HepG2 (cell line): Measurements from ENCODE around the gene CHKA. TPM values are rescaled to one million over a fixed set of nuclear protein-coding genes. Genes with fewer than 3 reads are reported as not detected.

Source experiments
- ARNT ChIP-seq: fragments of 450-650 bp; IDR thresholded peaks from 2 replicates; pipeline ENCODE4 v1.6.1; 2017
- ASH2L ChIP-seq: fragments of 300-600, 200-600 bp; sonication (generic); IDR thresholded peaks from 2 replicates; pipeline ENCODE4 v1.7.0; 2017; ENCODE audit warnings: low read depth, mild to moderate bottlenecking, moderate library complexity, mixed read lengths, low read length; ENCODE audit not compliant: insufficient read length
- CBX2 ChIP-seq, 2 experiments: fragments of 200-600 bp in 1 of 2; sonication (generic); formaldehyde crosslinking in 1 of 2; IDR thresholded peaks; 2 replicates each; pipeline versions ENCODE4 v1.7.0 to v1.8.1; 2018 to 2022; ENCODE audit warnings: low read depth in 2 of 2, low read length in 1 of 2, mild to moderate bottlenecking in 1 of 2, missing genetic modification reagents in 1 of 2
- CHD4 ChIP-seq: fragments of 200-600 bp; sonication (generic); IDR thresholded peaks from 2 replicates; pipeline ENCODE4 v1.7.0; 2017; ENCODE audit warnings: mild to moderate bottlenecking, low read length, borderline replicate concordance
- ETV6 ChIP-seq: sonication (generic); formaldehyde crosslinking; conservative IDR thresholded peaks from 2 replicates; pipeline ENCODE4 v1.4.0; 2020; ENCODE audit warnings: missing genetic modification reagents
- GZF1 ChIP-seq: sonication (generic); formaldehyde crosslinking; IDR thresholded peaks from 2 replicates; pipeline ENCODE4 v1.5.1; 2020; ENCODE audit warnings: mild to moderate bottlenecking, missing genetic modification reagents
- HES4 ChIP-seq: sonication (generic); formaldehyde crosslinking; IDR thresholded peaks from 2 replicates; pipeline ENCODE4 v1.9.0; 2021; ENCODE audit warnings: mild to moderate bottlenecking, missing genetic modification reagents, borderline replicate concordance
- MEIS2 ChIP-seq: sonication (generic); formaldehyde crosslinking; IDR thresholded peaks from 2 replicates; pipeline ENCODE4 v1.9.0; 2021; ENCODE audit warnings: mild to moderate bottlenecking, missing genetic modification reagents
- NFRKB ChIP-seq: fragments of 450-650 bp; IDR thresholded peaks from 2 replicates; pipeline ENCODE4 v1.6.1; 2017
- TRIM24 ChIP-seq: sonication (generic); formaldehyde crosslinking; IDR thresholded peaks from 2 replicates; pipeline ENCODE4 v1.8.0; 2022; ENCODE audit warnings: mild to moderate bottlenecking, missing genetic modification reagents
- ZBTB3 ChIP-seq: sonication (generic); formaldehyde crosslinking; IDR thresholded peaks from 2 replicates; pipeline ENCODE4 v1.4.0; 2020; ENCODE audit warnings: low read depth, mild to moderate bottlenecking, moderate library complexity, missing genetic modification reagents, borderline replicate concordance
- ZFP37 ChIP-seq: sonication (generic); formaldehyde crosslinking; IDR thresholded peaks from 2 replicates; pipeline ENCODE4 v1.4.0; 2020; ENCODE audit warnings: missing genetic modification reagents, borderline replicate concordance
- ZNF121 ChIP-seq: sonication (generic); formaldehyde crosslinking; IDR thresholded peaks from 2 replicates; pipeline ENCODE4 v1.5.0; 2020; ENCODE audit warnings: mild to moderate bottlenecking, missing genetic modification reagents
- ZNF230 ChIP-seq: sonication (generic); formaldehyde crosslinking; IDR thresholded peaks from 2 replicates; pipeline ENCODE4 v1.4.0; 2020; ENCODE audit warnings: mild to moderate bottlenecking, missing genetic modification reagents
- ZNF746 ChIP-seq: sonication (generic); formaldehyde crosslinking; IDR thresholded peaks from 2 replicates; pipeline ENCODE4 v1.8.0; 2022; ENCODE audit warnings: mild to moderate bottlenecking, missing genetic modification reagents
- ZNF878 ChIP-seq: sonication (generic); formaldehyde crosslinking; IDR thresholded peaks from 2 replicates; pipeline ENCODE4 v1.8.1; 2023; ENCODE audit warnings: mild to moderate bottlenecking, missing genetic modification reagents, moderate library complexity
- polyA plus RNA-seq, 8 experiments: library from polyadenylated mRNA; depleted of rRNA in 3 of 8; stranded (reverse) in 7 of 8; unstranded in 1 of 8; fragments of >200 nt; fragmentation: Illumina TruSeq in 4 of 8; extraction: Trizol in 4 of 8; gene quantifications; 2 replicates each; pipeline versions ENCODE4 v1.2.1 to v1.2.3, GENCODE V29; 2011 to 2016; ENCODE audit warnings: low read depth in 4 of 8, missing spikeins in 1 of 8, mixed read lengths in 1 of 8; ENCODE audit not compliant: insufficient read depth in 1 of 8
- total RNA-seq, 5 experiments: library from RNA; depleted of rRNA; stranded (reverse); fragments of >200 nt; fragmentation: Illumina TruSeq; extraction: Trizol; gene quantifications; 2 replicates each; pipeline ENCODE4 v1.2.3, GENCODE V29; 2016; ENCODE audit warnings: low read depth in 1 of 5
- TF ChIP-seq, protein P1 (sequence below): sonication (generic); formaldehyde crosslinking; IDR thresholded peaks from 2 replicates; pipeline ENCODE4 v1.8.0; 2022; ENCODE audit warnings: missing genetic modification reagents, mild to moderate bottlenecking, borderline replicate concordance
- TF ChIP-seq, protein P2 (sequence below): sonication (generic); formaldehyde crosslinking; IDR thresholded peaks from 2 replicates; pipeline ENCODE4 v1.5.1; 2020; ENCODE audit warnings: missing genetic modification reagents, mild to moderate bottlenecking, borderline replicate concordance
- TF ChIP-seq, protein P3 (sequence below): sonication (generic); formaldehyde crosslinking; conservative IDR thresholded peaks from 2 replicates; pipeline ENCODE4 v1.4.0; 2020; ENCODE audit warnings: missing genetic modification reagents
- TF ChIP-seq, protein P4 (sequence below): sonication (generic); formaldehyde crosslinking; IDR thresholded peaks from 2 replicates; pipeline ENCODE4 v1.4.0; 2020; ENCODE audit warnings: missing genetic modification reagents

CHKA gene
- total and polyA plus RNA-seq, 2 of the 13 experiments (the other 11 are each of a cell fraction or from before 2014, with no cell fraction given) = 71.6 to 92.7 TPM

DNA sequence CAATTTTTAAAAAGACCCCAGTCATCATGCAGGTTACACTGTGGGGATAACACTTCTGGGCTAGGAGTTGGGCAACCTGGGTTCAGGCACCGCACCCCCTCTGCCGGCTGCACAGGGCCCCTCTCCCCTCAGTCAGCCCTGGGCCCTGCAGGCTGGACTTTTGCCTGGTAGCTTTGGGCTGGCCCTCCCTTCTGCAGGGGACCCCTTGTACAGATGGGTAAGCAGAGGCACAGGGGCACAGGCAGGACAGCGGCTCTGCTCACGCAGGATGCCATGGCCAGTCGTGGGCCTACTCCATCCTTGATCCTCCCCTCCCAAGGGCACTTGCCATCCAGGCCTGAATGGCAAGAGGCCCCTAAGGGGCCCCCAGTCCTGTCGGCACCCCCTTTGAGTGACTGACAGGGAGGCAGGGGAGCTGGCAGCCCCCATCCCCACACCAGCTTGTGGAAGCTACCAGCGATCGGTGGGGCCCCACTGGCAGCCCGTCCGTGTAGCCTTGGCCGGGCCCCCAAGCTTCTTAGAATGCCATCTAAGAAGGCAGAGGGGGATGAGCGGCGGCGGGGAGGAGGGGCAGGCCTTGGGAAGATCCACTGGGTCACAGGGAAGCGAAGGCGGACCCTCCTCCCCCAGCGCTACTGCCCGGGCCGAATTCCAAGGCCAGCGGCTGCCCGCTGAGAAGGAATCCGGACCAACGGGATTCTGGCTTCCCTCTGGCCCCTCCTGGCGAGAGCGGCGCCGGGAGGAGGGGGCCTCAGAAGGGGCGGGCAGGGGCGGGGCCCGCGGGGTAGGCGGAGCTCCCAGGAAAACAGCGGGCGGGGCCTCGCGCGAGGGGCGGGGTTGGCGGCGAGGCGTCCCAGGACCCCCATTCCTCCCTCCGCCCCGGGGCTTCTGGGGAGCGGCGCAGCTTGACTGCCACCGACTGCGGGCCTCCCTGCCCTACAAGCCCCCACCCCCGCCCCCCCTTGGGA is 6.8 kb upstream of the CHKA start (continued):
- TF ChIP-seq ZNF878 = no peak
- TF ChIP-seq HES4 (CRISPR knock-in tag) = no peak
- TF ChIP-seq, protein P1, sequence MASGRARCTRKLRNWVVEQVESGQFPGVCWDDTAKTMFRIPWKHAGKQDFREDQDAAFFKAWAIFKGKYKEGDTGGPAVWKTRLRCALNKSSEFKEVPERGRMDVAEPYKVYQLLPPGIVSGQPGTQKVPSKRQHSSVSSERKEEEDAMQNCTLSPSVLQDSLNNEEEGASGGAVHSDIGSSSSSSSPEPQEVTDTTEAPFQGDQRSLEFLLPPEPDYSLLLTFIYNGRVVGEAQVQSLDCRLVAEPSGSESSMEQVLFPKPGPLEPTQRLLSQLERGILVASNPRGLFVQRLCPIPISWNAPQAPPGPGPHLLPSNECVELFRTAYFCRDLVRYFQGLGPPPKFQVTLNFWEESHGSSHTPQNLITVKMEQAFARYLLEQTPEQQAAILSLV = no peak
- TF ChIP-seq CBX2 (IDR thresholded peaks at IDR 0.05; ENCODE audit: low read depth, low read length) = no peak
- no peak for TF ChIP-seq CBX2 (CRISPR knock-in tag; IDR thresholded peaks at IDR 0.05; ENCODE audit: low read depth)
- TF ChIP-seq NFRKB = no peak
- TF ChIP-seq, protein P2, sequence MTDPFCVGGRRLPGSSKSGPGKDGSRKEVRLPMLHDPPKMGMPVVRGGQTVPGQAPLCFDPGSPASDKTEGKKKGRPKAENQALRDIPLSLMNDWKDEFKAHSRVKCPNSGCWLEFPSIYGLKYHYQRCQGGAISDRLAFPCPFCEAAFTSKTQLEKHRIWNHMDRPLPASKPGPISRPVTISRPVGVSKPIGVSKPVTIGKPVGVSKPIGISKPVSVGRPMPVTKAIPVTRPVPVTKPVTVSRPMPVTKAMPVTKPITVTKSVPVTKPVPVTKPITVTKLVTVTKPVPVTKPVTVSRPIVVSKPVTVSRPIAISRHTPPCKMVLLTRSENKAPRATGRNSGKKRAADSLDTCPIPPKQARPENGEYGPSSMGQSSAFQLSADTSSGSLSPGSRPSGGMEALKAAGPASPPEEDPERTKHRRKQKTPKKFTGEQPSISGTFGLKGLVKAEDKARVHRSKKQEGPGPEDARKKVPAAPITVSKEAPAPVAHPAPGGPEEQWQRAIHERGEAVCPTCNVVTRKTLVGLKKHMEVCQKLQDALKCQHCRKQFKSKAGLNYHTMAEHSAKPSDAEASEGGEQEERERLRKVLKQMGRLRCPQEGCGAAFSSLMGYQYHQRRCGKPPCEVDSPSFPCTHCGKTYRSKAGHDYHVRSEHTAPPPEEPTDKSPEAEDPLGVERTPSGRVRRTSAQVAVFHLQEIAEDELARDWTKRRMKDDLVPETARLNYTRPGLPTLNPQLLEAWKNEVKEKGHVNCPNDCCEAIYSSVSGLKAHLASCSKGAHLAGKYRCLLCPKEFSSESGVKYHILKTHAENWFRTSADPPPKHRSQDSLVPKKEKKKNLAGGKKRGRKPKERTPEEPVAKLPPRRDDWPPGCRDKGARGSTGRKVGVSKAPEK (CRISPR knock-in tag) = no peak
- no peak for TF ChIP-seq ARNT
- peak; percentile 36 for TF ChIP-seq ASH2L
- no peak for TF ChIP-seq ZFP37 (CRISPR knock-in tag)
- TF ChIP-seq ZNF746 = no peak; the same call in 1 of the 2 replicates
- TF ChIP-seq, protein P3, sequence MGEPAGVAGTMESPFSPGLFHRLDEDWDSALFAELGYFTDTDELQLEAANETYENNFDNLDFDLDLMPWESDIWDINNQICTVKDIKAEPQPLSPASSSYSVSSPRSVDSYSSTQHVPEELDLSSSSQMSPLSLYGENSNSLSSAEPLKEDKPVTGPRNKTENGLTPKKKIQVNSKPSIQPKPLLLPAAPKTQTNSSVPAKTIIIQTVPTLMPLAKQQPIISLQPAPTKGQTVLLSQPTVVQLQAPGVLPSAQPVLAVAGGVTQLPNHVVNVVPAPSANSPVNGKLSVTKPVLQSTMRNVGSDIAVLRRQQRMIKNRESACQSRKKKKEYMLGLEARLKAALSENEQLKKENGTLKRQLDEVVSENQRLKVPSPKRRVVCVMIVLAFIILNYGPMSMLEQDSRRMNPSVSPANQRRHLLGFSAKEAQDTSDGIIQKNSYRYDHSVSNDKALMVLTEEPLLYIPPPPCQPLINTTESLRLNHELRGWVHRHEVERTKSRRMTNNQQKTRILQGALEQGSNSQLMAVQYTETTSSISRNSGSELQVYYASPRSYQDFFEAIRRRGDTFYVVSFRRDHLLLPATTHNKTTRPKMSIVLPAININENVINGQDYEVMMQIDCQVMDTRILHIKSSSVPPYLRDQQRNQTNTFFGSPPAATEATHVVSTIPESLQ (CRISPR knock-in tag) = no peak
- TF ChIP-seq MEIS2 (CRISPR knock-in tag) = no peak
- 0 out of 2 replicates have a peak, but pooled peaks have one; percentile 44 for TF ChIP-seq ZNF121 (CRISPR knock-in tag)
- TF ChIP-seq CHD4 = peak; percentile 90
- TF ChIP-seq ZNF230 (CRISPR knock-in tag) = no peak
- 0 out of 2 replicates have a peak, but pooled peaks have one; percentile 41 for TF ChIP-seq ZBTB3 (CRISPR knock-in tag)
- TF ChIP-seq GZF1 = no peak
- no peak for TF ChIP-seq ETV6 (CRISPR knock-in tag)
- TF ChIP-seq, protein P4, sequence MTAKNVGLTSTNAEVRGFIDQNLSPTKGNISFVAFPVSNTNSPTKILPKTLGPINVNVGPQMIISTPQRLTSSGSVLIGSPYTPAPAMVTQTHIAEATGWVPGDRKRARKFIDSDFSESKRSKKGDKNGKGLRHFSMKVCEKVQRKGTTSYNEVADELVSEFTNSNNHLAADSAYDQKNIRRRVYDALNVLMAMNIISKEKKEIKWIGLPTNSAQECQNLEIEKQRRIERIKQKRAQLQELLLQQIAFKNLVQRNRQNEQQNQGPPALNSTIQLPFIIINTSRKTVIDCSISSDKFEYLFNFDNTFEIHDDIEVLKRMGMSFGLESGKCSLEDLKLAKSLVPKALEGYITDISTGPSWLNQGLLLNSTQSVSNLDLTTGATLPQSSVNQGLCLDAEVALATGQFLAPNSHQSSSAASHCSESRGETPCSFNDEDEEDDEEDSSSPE (CRISPR knock-in tag) = no peak
- TF ChIP-seq TRIM24 (CRISPR knock-in tag) = no peak
- TF ChIP-seq, all 625 proteins: peak for 154
